Kidney (tissue), 22 donors: ENCODE measurements around the gene CSDE1. TPM values are rescaled to one million over a fixed set of nuclear protein-coding genes. Genes with fewer than 3 reads are reported as not detected.
A peak's percentile ranks its signal among the peaks of the same experiment; 100 is the strongest.
"Not testable (repeated sequence)": the region's sequence is repeated elsewhere in the genome, so short reads cannot be mapped to it uniquely, and the experiment has no call there.

Experiments used
- DNase-seq, 5 donors: peaks; one replicate each; pipeline ENCODE4 v3.0.0-alpha.2; 2013 to 2020
- FAIRE-seq: peaks from 2 replicates; lab custom pipeline; 2012; peaks lifted over from hg19 to GRCh38; lab: Jason Lieb, UNC
- H3K27ac ChIP-seq, 2 donors: one replicate each; pipeline ENCODE4 v1.7.0; 2013; ENCODE audit warnings: low read depth in 2 of 2, low read length in 2 of 2, inconsistent platforms in 1 of 2
- H3K27me3 ChIP-seq: one replicate; pipeline ENCODE4 v1.7.1; 2013; ENCODE audit warnings: low read length, inconsistent platforms; ENCODE audit not compliant: control insufficient read depth, insufficient read depth
- H3K36me3 ChIP-seq, 3 donors: one replicate each; pipeline versions ENCODE4 v1.7.0 to v1.7.1; 2013; ENCODE audit warnings: low read length in 3 of 3, control low read depth in 1 of 3, inconsistent platforms in 1 of 3; ENCODE audit not compliant: insufficient read depth in 3 of 3, control insufficient read depth in 2 of 3
- H3K4me1 ChIP-seq, 3 donors: one replicate each; pipeline versions ENCODE4 v1.7.0 to v1.7.1; 2013; ENCODE audit warnings: low read length in 3 of 3, inconsistent platforms in 1 of 3, low read depth in 1 of 3; ENCODE audit not compliant: control insufficient read depth in 2 of 3, insufficient read depth in 2 of 3
- H3K4me3 ChIP-seq, 3 donors: one replicate each; pipeline versions ENCODE4 v1.7.0 to v1.8.1; 2013; ENCODE audit warnings: low read length in 3 of 3, control low read depth in 1 of 3, inconsistent platforms in 1 of 3
- H3K9ac ChIP-seq, 3 donors: one replicate each; pipeline versions ENCODE4 v1.7.0 to v1.7.1; 2013; ENCODE audit warnings: low read length in 3 of 3, control low read depth in 1 of 3, inconsistent platforms in 1 of 3
- H3K9me3 ChIP-seq, 3 donors: one replicate each; pipeline versions ENCODE4 v1.7.0 to v1.7.1; 2013; ENCODE audit warnings: low read length in 3 of 3, control low read depth in 1 of 3, inconsistent platforms in 1 of 3; ENCODE audit not compliant: control insufficient read depth in 2 of 3, insufficient read depth in 1 of 3
- intact Hi-C: fragments of 100-400 bp; cut with DNase I; formaldehyde crosslinking; loops from one replicate; pipeline ENCODE4 v1.11.1; 2022
- long read RNA-seq, 10 donors: library from polyadenylated mRNA in 1 of 10; unstranded in 1 of 10; transcript quantifications; one replicate each; pipeline ENCODE4 v2.0.0 and lab custom pipeline, GENCODE V29; 2021 to 2026
- polyA plus RNA-seq: library from polyadenylated mRNA; stranded (reverse); fragments of 350-450 nt; fragmentation: Illumina TruSeq; extraction: RNeasy Lipid Tissue Mini Kit (QIAGEN cat#74804); gene quantifications from one replicate; pipeline ENCODE4 v1.2.3, GENCODE V29; 2014; ENCODE audit warnings: low read depth, low replicate concordance; ENCODE audit not compliant: insufficient read depth
- total RNA-seq: library from RNA; stranded (reverse); fragmentation: NEBNext Ultra II Directional; extraction: Animal tissue kit (Norgen Biotek cat#: 25700); gene quantifications from one replicate; pipeline ENCODE4 v1.2.1, GENCODE V29; 2021
- TF ChIP-seq, protein P1 (sequence below): IDR thresholded peaks from 3 replicates; pipeline ENCODE4 v1.5.1; 2012; ENCODE audit warnings: mild to moderate bottlenecking, moderate library complexity, borderline replicate concordance; ENCODE audit not compliant: insufficient read depth; ENCODE audit errors: extremely low read depth
- donor health status: control.
- donor health status: control.
- donor health status: control.
- donor health status: control.
- donor health status: control.
- donor health status: DM: yes; HTN: yes; CAD: no.
- donor health status: Normal renal cell carcinoma (clear cell type).

CSDE1 gene
- total RNA-seq (486 TPM), polyA plus RNA-seq (165 TPM)
- long read RNA-seq, donor 1, full-length matches to known transcripts: 24 of 34 reads
- long read RNA-seq, donor 1, partial matches to known transcripts: 10 of 34 reads
- long read RNA-seq, donor 1, other reads (novel, unspliced or antisense): 0 of 34 reads
- long read RNA-seq, donor 2, full-length matches to known transcripts: 50 of 90 reads
- long read RNA-seq, donor 2, partial matches to known transcripts: 40 of 90 reads
- long read RNA-seq, donor 2, other reads (novel, unspliced or antisense): 0 of 90 reads
- long read RNA-seq, donor 3, full-length matches to known transcripts: 59 of 146 reads
- long read RNA-seq, donor 3, partial matches to known transcripts: 82 of 146 reads
- long read RNA-seq, donor 3, other reads (novel, unspliced or antisense): 5 of 146 reads
- long read RNA-seq, donor 4, full-length matches to known transcripts: 51 of 70 reads
- long read RNA-seq, donor 4, partial matches to known transcripts: 19 of 70 reads
- long read RNA-seq, donor 4, other reads (novel, unspliced or antisense): 0 of 70 reads
- long read RNA-seq, donor 5, partial matches to known transcripts: 0 of 3 reads
- long read RNA-seq, donor 5, other reads (novel, unspliced or antisense): 0 of 3 reads
- long read RNA-seq, donor 6, full-length matches to known transcripts: 56 of 121 reads
- long read RNA-seq, donor 6, partial matches to known transcripts: 65 of 121 reads
- long read RNA-seq, donor 6, other reads (novel, unspliced or antisense): 0 of 121 reads
- long read RNA-seq, donor 7, full-length matches to known transcripts: 243 of 329 reads
- long read RNA-seq, donor 7, partial matches to known transcripts: 57 of 329 reads
- long read RNA-seq, donor 7, other reads (novel, unspliced or antisense): 29 of 329 reads
- long read RNA-seq, donor 8, full-length matches to known transcripts: 33 of 57 reads
- long read RNA-seq, donor 8, partial matches to known transcripts: 24 of 57 reads
- long read RNA-seq, donor 8, other reads (novel, unspliced or antisense): 0 of 57 reads
- long read RNA-seq, donor 9, full-length matches to known transcripts: 11 of 11 reads
- long read RNA-seq, donor 9, partial matches to known transcripts: 0 of 11 reads
- long read RNA-seq, donor 9, other reads (novel, unspliced or antisense): 0 of 11 reads
- long read RNA-seq, donor 10, full-length matches to known transcripts: 36 of 176 reads
- long read RNA-seq, donor 10, partial matches to known transcripts: 140 of 176 reads
- long read RNA-seq, donor 10, other reads (novel, unspliced or antisense): 0 of 176 reads

GRCh38 chr1:114757455-114758255 is at the start of gene CSDE1:
CSDE1 (minus strand) TSS chr1:114757984; CDS start chr1:114739890, 18,094 bp downstream.
- H3K4me1 ChIP-seq: peaks cover 5 to 25% (median 13%) of the 10 kb centered on the region in 3 donors
- H3K27ac ChIP-seq: peak within 1 kb of the TSS; percentile 98 to 100
- peaks cover 0 to 3% (median 0%) of the 10 kb centered on the region in 3 donors for H3K36me3 ChIP-seq
- H3K27me3 ChIP-seq: no peaks in the 10 kb centered on the region
- intact Hi-C loops: no loop called here
- peak; percentile 98 to 99 (median 99) for DNase-seq
- H3K9me3 ChIP-seq: no peaks in the 10 kb centered on the region
- TF ChIP-seq, protein P1, sequence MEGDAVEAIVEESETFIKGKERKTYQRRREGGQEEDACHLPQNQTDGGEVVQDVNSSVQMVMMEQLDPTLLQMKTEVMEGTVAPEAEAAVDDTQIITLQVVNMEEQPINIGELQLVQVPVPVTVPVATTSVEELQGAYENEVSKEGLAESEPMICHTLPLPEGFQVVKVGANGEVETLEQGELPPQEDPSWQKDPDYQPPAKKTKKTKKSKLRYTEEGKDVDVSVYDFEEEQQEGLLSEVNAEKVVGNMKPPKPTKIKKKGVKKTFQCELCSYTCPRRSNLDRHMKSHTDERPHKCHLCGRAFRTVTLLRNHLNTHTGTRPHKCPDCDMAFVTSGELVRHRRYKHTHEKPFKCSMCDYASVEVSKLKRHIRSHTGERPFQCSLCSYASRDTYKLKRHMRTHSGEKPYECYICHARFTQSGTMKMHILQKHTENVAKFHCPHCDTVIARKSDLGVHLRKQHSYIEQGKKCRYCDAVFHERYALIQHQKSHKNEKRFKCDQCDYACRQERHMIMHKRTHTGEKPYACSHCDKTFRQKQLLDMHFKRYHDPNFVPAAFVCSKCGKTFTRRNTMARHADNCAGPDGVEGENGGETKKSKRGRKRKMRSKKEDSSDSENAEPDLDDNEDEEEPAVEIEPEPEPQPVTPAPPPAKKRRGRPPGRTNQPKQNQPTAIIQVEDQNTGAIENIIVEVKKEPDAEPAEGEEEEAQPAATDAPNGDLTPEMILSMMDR: peak; percentile 18
- peak within 1 kb of the TSS; percentile 98 to 100 (median 100) for H3K9ac ChIP-seq
- FAIRE-seq: no peak
- H3K4me3 ChIP-seq: peak within 1 kb of the TSS; percentile 91 to 100 (median 98)

DNA sequence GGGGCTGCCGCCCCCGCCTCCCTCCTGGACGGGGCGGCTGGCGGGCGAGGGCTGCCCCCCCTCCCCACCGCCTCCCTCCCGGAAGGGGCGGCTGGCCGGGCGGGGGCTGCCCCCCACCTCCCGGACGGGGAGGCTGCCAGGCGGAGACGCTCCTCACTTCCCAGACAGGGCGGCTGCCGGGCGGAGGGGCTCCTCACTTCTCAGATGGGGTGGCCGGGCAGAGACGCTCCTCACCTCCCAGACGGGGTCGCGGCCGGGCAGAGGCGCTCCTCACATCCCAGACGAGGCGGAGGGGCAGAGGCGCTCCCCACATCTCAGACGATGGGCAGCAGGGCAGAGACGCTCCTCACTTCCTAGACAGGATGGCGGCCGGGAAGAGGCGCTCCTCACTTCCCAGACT is 46.7 kb upstream of the CSDE1 start:
- H3K36me3 ChIP-seq, DNase-seq, H3K4me3 ChIP-seq, H3K9me3 ChIP-seq, H3K27ac ChIP-seq, intact Hi-C loops, H3K27me3 ChIP-seq, H3K9ac ChIP-seq, FAIRE-seq, H3K4me1 ChIP-seq: not testable (repeated sequence)

- intact Hi-C loops: no loop called here
- DNase-seq (peak in 2 of 5 donors; percentile 1 to 14), FAIRE-seq (no peak)
- Histone ChIP-seq H3K27ac (no peak overlapping the region), H3K9ac (no peak overlapping the region), H3K27me3 (no peaks in the 10 kb centered on the region), H3K4me3 (no peak overlapping the region), H3K9me3 (no peaks in the 10 kb centered on the region), H3K36me3 (no peaks in the 10 kb centered on the region), H3K4me1 (no peaks in the 10 kb centered on the region)
- TF ChIP-seq, protein P1: no peak
These were observed 45.2 kb upstream of the CSDE1 start for GRCh38 chr1:114803001-114803400.
